GM18517 (cell line): ENCODE data around the gene CRK.
"Not testable (repeated sequence)": the region's sequence is repeated elsewhere in the genome, so short reads cannot be mapped to it uniquely, and the experiment has no call there.

Experiments used
- ATAC-seq: cut with Tn5 transposase; IDR thresholded peaks from one replicate; pipeline ENCODE4 v1.9.1; 2021; ENCODE audit warnings: mild to moderate bottlenecking, moderate library complexity; ENCODE audit not compliant: unreplicated experiment

Gene CRK

GRCh38 chr17:1390432-1391367 lies 65.3 kb downstream of the CRK start:
- no peak for ATAC-seq

DNA sequence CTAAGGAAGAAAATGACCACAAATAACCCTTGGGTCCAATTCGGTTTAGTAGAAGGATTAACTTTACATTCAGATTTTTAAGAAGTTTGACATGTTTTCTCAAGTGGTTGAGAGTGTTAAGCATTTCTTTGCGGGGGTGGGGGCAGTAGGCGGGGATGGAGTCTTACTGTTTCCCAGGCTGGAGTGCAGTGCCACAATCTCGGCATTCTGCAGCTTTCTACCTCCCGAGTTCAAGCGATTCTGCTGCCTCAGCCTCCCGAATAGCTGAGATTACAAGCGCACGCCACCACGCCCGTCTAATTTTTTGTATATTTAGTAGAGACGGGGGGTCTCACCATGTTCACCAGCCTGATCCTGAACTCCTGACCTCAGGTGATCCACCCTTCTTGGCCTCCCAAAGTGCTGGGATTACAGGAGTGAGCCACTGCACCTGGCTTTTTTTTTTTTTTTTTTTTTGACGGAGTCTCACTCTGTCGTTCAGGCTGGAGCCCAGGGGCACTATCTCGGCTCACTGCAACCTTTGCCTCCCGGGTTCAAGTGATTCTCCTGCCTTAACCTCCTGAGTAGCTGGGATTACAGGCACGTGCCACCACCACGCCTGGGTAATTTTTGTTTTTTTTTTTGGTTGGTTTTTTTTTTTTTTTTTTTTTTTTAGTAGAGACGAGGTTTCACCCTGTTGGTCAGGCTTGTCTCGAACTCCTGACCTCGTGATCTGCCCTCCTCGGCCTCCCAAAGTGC lies 68.4 kb downstream of the CRK start:
- not testable (repeated sequence) for ATAC-seq

GRCh38 chr17:1386675-1387190 lies 69.3 kb downstream of the CRK start:
- not testable (repeated sequence) for ATAC-seq

- ATAC-seq = no peak
Observed at GRCh38 chr17:1386265-1386664, 69.8 kb downstream of the CRK start.

DNA sequence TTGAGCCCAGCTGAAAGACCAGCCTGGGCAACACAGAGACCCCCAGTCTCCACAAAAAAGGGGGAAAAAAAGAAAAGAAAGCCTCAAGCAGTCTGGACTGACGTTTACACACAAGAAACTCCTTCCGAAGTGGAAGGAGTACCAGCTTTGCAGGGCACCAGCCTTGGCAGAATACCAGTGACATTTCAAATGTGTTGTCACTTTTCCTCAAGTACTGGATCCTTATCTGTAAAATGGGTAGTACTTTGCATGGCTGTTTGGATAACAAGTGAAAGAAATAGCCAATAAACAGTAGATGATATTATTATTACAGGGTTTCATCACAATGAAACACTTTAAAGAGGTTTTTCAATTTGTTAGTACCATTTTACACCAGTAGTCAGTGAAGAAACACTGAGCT lies 70.2 kb downstream of the CRK start:
- no peak for ATAC-seq

- no peak for ATAC-seq
Observed at GRCh38 chr17:1384905-1385435, 71.1 kb downstream of the CRK start.

GRCh38 chr17:1379930-1380313 lies 76.1 kb downstream of the CRK start:
- peak; percentile 56 for ATAC-seq

- no peak for ATAC-seq
Observed at GRCh38 chr17:1379208-1379929, 76.7 kb downstream of the CRK start.

- ATAC-seq = not testable (repeated sequence)
Observed at GRCh38 chr17:1378476-1378860, 77.6 kb downstream of the CRK start.

DNA sequence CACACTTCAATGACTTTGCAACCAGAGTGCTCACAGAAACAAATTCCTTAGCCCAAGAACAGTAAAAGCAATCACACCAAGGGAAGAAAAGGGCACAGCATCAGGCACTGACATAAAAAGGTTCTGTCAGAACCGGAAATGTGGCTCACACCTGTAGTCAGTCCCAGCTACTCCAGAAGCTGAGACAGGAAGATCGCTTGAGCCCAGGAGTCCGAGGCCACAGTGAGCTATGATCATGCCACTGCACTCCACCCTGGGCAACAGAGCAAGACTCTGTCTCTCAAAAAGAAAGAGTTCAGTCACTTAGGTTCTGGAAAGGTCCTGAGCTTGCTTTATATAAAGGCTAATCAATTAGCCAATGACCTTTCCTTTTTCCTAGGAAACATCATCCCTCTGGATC lies 78.7 kb downstream of the CRK start:
- no peak for ATAC-seq

DNA sequence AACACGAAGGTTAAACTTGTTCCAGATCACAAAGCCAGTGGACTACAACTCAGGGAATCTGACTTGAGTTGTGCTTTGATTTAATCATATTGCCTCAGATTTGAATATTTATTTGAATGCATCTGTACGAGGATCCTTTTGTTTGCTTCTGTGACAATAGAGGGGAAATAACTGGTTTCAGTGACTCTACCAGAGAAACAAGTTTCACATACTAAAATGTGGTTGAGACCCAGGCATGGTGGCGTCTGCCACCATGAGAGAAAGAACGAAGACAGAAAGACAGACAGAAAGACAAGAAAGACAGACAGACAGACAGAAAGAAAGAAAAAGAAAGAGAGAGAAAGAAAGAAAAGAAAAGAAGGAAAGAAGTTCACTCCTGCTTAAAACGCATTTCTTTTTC lies 80.0 kb downstream of the CRK start:
- ATAC-seq = no peak

GRCh38 chr17:1375615-1376014 lies 80.4 kb downstream of the CRK start:
- no peak for ATAC-seq

GRCh38 chr17:1374431-1375177 lies 81.4 kb downstream of the CRK start:
- ATAC-seq = peak; percentile 54

GRCh38 chr17:1373707-1374237 lies 82.3 kb downstream of the CRK start:
- no peak for ATAC-seq

DNA sequence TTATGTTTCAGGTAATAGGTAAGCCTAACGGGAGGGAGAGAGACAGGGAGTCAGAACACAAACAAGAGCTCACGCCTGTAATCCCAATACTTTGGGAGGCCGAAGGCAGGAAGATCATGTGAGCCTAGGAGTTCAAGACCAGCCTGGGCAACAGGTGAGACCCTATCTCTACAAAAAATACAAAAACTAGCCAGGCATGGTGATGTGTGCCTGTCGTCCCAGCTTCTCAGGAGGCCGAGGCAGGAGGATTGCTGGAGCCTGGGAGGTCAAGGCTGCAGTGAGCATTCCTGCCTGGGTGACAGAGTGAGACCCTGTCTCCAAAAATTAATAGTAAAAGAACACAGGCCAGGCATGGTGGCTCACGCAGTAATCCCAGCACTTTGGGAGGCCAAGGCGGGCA lies 83.4 kb downstream of the CRK start:
- ATAC-seq = no peak

- no peak for ATAC-seq
Observed at GRCh38 chr17:1371893-1372590, 84.0 kb downstream of the CRK start.
